HG03280 (cell line): ENCODE data around the gene ZNF273.
A peak's percentile ranks its signal among the peaks of the same experiment; 100 is the strongest.
"Not testable (repeated sequence)": the region's sequence is repeated elsewhere in the genome, so short reads cannot be mapped to it uniquely, and the experiment has no call there.

Experiments
- ATAC-seq: cut with Tn5 transposase; IDR thresholded peaks from one replicate; pipeline ENCODE4 v1.9.1; 2021; ENCODE audit warnings: mild to moderate bottlenecking, moderate library complexity; ENCODE audit not compliant: unreplicated experiment

Gene ZNF273

DNA sequence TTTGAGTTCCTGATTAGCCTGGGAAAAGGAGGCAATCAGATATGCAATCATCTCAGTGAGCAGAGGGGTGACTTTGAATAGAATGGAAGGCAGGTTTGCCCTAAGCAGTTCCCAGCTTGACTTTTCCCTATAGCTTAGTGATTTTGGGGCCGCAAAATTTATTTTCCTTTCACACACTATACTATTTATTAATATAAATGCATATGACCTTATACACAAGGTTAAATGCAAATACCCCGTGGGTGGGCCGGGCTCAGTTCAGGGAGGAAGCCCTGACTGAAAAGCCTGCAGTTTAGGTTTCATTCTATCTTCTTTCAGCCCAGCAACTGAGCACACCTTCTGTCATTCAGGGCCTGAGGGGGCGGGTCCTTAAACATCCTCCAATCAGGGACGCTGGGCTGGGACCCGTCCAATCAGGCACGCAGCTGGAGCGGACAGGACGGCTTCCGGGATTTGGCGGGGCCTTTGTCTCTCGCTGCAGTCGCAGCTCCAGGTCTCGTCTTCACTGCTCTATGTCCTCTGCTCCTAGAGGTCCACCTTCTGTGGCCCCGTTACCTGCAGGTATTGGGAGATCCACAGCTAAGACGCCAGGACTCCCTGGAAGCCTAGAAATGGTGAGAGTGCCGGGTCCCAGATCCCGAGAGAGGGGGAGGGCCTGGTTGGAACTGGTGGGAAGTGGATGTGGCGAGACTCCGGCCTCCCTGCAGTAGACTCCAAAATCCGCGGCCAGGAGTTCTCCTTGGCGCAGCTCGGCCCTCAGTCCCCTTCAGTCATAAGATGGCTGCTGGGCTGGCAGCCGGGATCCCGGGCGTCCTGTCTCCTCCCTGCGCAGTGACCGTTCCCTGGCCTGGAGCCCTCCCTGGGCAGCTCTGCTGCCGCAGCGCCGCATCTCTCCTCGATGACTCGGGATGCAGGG lies at the start of gene ZNF273:
Gene ZNF273 (plus strand): TSS at position 468 of the 916 bp plus-strand sequence. CDS start 45 bp downstream, at position 513.
- ATAC-seq: peak; percentile 99

DNA sequence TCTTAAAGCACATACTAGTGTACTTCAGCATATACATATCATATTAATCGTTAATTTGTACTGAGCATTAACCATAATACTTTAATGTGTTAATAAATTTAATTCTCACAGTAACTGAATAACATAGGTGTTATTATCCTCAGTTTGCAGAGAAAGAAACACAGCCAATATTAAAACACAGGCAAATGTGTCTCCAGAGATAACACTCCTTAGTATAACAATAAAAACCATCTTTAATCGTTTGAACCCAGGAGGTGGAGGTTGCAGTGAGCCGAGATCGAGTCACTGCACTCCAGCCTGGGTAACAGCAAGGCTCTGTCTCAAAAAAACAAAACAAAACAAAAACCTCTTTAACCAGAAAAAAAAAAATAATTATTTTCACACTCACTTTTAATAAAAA lies 49.4 kb upstream of the ZNF273 start:
- ATAC-seq: no peak

DNA sequence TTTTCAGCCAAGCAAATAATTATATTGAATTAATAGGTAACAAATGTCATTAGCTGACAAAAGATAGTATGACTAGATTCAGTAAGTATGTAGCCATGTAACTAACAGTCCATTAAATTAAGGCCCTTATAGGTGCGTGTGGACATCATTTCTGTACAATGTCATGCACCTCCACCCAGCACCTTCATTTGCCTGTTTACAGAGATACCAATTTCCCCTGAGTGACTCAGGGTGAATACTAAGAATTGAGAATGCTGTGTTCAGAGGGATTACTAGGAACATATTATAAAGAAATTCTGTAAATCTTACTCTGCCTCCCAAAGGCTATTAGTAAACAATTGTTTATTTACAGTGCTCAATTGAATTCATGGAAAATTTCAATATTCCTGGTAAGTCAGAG lies 48.1 kb upstream of the ZNF273 start:
- ATAC-seq: no peak

DNA sequence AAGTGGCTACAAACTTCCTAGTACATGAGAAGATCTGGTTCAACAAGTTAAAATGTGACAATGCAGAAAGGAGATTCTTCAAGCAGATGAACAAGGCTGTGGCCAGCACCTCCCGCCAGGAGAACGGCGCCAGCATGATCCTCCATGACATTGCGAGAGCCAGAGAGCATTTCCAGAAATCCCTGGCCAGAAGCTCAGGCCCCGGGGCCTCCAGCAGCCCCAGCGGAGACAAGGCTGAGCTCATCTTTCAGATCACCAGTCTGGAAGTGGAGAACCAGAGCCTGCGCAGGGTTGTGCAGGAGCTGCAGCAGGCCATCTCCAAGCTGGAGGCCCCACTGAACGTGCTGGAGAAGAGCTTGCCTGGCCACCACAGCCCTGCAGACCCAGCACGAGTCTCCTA lies 40.1 kb upstream of the ZNF273 start:
- no peak for ATAC-seq

DNA sequence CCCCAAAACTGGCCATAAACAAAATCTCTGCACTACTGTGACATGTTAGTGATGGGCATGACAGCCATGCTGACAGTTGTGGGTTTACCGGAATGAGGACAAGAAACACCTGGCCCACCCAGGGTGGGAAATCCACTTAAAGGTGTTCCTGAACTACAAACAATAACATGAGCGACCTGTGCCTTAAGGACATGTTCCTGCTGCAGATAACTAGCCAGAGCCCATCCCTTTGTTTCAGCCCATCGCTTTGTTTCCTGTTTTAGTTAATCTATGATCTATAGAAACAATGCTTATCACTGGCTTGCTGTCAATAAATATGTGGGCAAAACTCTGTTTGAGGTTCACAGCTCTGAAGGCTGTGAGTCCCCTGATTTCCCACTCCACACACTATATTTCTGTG lies 39.5 kb upstream of the ZNF273 start:
- ATAC-seq: not testable (repeated sequence)

DNA sequence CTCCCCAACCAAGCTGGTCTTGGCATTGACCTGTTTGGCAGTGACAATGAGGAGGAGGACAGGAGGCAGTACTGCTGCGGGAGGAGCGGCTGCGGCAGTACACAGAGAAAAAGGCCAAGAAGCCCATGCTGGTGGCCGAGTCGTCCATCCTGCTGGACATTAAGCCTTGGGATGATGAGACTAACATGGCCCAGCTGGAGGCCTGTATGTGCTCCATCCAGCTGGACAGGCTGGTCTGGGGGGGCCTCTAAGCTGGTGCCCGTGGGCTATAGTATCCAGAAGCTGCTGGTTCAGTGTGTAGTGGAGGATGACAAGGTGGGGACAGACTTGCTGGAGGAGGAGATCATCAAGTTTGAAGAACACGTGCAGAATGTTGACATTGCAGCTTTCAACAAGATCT lies 39.1 kb upstream of the ZNF273 start:
- ATAC-seq: no peak

DNA sequence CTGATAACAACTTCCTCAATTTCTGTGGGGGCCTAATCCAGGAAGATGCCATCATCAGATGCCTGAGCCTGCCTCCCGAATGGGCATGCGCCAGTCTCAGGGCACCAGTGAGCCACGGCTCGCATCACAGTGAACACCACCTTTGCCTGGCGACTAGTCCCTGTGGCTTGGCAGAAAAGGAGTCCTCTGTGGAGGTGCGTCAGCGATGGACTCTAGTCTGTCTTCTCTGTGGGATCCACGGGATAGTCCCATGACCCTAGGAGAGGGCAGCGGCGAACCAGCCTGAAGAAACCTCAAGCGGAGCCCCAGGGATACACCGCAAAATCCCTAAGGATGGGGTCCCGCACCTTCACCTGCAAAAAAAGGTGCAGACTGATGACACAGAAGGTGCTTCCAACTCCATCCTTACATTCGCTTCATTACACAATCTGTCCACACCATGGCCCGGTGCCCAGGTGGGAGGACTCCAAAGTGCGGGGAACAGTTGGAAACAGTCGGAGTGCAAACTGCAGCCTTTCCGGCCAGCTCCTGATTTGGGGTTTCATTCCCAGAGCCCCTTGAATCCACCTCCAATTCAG lies 35.1 kb upstream of the ZNF273 start:
- no peak for ATAC-seq

DNA sequence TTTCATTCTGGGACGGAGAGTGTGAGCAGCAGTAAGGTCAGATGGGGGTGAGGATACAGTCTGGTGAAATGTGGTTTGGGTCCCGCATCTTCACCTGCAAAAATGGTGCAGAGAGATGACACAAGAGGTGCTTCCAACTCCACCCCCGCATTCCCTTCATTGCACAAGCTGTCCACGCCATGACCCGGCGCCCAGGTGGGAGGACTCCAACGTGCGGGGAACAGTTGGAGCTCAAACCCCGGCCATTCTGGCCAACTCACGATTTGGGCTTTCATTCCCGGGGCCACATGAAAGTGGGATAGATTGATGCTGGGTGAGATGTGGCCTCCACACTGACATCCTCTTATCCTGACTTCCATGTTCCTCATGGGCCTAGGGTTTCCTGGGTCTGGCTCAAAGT lies 34.6 kb upstream of the ZNF273 start:
- ATAC-seq: no peak

DNA sequence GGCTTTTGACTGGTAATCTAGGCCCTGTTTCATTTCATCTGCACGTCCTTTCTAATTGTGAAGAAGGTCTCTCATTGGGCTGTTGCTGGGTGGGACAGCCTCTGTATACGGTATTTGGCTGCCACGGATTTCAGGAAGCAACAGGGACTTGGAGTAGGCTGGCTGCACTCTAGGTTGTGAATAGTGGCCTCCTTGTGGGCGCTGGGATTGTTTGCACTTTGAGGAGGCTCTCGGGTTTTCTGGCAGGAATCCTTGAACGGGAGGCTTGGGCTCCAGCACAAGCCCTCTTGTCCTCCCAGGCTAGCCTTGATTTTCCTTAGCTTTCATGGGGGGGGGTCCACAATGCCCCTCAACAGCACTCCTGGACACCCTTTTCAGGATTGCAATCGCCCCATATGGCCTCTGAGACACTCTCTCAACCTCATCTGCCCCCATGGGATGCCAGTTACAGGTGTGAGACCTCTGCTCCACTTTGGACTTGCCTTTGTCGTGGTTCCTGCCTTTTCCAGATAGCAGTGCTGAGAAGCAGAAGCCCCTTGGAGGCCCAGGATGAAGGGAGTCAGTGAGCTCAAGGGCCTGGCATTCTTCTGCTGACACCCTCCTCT lies 33.9 kb upstream of the ZNF273 start:
- ATAC-seq: no peak

DNA sequence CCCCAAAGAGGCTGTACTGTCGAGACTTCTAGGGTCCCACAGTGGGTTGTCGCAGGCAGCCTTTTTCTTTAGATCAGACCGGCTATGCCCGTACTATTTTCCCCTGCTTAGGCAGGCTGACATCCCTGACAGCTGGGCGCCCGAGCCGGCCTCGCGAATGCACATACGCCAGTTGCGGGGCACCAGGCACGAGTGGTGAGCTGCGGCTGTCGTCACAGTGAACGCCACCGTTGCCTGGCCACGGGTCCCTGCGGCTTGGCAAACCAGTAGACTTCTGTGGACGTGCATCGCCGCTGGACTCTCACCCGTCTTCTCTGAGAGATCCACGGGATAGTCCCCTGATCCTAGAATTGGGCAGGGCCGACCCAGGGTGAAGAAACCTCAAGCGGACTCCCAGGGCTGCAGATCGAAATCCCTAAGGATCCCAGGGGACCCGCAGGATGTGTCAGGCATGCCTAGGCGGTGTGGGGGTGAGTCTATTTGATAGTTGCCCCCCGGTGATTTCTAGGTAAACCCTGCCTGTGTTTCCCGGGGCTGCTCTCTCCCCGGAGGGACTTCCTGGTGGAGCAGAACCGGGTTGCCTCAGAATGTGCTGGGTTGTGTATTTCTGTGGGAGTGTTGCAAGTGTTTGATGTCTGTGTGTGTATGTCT lies 33.0 kb upstream of the ZNF273 start:
- no peak for ATAC-seq

DNA sequence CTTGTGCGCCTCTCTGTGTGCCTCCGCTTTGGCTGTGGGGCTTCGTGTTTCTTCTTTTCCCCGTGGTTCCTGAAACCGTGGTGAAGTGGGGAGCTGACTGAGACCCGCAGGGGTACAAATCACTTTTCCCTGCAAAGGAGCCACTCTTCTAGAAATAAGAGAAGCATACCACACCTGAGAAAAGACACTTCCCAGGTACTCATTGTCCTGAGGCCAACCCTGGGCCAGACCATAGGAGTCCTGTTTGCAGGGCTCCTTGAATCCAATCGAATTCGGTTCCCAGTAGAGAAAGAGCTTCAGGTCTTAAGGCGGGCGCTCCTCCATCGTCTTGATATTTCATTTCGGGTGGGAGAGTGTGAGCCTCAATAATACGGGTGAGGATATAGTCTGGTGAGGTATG lies 32.4 kb upstream of the ZNF273 start:
- ATAC-seq: no peak

DNA sequence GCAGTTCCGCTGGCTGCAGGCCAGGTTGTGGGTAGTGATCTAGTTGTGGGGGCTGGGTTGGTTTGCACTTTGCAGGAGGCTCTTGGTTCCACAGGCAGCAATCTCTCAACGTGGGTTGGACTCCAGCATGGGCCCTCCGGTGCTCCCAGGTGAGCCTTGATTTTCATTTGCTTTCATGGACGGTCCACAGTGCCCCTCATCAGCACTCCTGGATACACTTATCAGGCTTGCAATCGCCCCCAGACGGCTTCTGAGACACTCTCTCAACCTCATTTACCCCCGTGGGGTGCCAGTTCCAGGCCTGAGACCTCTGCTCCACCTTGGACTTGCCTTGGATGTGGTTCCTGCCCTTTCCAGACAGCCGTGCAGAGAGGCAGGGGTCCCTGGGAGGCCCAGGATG lies 31.3 kb upstream of the ZNF273 start:
- ATAC-seq: no peak

DNA sequence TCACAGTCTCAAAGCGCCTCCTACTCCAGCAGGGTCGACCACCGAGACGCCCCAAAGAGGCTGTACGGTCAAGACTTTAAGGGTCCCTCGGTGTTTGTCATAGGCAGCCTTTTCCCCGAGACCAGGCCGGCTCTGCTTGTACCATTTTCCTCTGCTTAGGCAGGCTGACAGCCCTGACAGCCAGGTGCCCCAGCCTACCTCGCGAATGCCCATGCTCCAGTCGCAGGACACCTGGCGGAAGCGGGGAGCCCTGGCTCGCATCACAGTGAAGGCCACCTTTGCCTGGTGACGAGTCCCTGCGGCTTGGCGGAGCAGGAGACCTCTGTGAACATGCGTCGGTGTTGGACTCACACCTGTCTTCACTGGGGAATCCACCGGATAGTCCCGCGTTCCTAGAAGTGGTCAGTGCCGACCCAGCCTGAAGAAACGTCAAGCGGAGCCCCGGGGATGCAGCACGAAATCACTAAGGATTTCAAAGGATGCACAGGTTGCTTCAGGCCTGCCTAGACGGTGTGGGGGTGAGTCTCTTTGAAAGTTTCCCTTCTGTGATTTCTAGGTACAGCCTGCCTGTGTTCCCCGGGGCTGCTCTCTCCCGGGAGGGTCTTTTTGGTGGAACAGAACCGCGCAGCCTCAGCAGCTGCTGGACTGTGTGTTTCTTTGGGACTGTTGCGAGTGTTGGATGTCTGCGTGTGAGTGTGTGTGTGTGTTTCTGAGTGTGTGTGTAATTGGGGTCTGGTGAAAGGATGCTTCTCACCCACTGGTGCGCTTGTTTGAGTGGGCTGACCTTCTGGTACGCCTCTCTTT lies 30.5 kb upstream of the ZNF273 start:
- ATAC-seq: no peak

DNA sequence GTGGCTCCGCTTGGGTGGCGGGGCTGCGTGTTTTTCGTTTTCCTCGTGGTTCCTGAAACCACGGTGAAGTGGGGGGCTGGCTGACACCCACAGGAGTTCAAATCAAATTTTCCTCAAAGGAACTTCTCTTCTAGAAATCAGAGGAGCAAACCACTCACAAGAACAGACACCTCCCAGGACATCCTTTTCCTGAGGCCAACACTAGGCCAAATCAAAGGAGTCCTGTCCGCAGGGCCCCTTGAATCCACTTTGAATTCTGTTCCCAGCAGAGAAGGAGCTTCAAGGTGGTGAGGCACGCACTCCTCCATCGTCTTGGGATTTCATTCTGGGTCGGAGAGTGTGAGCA lies 29.9 kb upstream of the ZNF273 start:
- ATAC-seq: no peak

DNA sequence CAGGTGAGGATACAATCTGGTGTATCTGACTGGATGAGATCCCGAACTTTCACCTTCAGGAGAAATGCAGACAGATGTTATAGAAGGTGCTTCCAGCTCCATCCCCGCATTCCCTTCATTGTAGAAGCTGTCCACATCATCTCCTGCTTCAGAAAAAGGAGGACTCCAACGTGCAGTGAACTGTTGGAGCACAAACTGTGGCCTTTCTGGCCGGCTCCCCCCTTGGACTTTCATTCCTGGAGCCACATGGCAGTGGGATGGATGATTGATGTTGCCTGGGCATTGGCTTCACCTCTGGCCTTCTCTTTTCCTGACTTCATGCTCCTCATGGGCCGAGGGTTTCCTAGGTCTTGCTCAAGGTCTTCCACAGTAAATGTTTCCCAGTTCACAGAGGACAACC lies 29.6 kb upstream of the ZNF273 start:
- ATAC-seq: no peak

DNA sequence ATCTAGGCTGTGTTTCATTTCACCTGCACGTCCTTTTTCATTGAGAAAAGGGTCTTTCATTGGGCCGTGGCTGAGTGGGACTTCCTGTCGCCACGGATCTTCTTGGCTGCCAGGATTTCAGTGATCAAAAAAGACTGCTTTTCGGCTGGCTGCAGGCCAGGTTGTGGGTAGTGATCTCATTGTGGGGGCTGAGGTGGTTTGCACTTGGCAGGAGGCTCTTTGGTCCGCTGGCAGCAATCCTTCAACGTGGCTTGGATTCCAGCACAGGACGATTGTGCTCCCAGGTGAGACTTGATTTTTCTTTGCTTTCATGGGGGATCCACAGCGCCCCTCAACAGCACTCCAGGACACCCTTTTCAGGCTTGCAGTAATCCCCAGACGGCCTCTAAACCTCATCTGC lies 29.0 kb upstream of the ZNF273 start:
- no peak for ATAC-seq

DNA sequence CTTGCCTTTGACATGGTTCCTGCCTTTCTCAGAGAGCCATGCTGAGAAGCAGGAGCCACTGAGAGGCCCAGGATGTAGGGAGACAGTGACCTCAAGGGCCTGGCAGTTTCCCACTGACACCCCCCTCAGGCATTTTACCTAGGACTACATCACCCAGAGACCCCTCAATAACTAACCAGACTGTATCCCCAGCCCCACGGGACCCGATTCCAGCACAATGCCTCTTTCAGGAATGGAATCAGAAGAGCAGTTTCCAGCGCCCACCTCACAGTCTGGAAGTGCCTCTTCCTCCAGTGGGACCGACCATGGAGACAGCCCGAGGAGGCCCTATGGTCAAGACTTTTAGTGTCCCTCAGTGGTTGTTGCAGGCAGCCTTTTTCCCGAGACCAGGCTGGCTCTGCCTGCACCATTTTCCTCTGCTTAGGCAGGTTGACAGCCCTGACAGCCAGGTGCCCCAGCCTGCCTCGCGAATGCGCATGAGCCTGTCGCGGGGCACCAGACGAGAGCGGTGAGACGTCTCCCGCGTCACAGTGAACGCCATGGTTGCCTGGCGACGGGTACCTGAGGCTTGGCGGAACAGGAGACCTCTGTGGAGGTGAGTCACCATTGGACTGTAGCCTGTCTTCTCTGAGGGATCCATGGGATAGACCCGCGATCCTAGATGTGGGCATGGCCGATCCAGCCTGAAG lies 28.4 kb upstream of the ZNF273 start:
- ATAC-seq: no peak

DNA sequence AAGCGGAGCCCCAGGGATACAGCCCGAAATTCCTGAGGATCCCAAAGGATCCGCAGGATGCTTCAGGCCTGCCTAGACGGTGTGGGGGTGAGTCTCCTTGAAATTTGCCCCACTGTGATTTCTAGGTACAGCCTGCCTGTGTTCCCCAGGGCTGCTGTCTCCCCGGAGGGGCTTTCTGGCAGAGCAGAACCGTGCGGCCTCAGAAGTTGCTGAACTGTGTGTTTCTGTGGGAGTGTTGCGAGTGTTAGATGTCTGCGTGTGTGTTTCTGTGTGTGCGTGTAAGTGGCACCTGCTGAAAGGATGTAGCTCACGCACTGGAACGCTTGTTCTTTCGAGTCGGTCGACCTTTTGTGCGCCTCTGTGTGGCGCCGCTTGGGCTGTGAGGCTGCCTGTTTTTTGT lies 27.8 kb upstream of the ZNF273 start:
- no peak for ATAC-seq

DNA sequence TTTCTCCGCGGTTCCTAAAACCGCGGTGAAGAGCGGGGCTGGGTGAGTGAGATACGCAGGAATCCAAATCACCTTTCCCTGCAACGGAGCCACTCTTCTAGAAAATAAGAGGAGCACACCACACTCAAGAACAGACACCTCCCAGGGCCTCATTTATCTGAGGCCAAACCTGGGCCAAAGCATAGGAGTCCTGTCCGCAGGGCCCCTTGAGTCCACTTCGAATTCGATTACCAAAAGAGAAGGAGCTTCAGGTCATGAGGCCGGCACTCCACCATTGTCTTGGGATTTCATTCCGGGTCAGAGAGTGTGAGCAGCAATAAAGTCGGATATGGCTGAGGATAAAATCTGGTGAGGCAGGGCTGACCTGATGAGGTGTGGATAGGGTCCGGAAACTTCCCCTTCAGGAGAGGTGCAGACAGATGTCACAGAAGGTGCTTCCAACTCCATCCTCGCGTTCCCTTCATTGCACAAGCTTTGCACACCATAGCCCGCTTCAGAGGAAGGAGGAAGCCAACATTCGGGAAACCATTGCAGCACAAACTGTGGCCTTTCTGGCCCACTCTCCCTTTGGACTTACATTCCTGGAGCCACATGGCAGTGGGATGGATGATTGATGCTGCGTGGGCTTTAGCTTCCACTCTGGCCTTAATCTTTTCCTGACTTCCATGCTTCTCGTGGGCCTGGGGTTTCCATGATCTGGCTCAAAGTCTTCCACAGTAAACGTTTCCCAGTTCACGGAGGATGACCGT lies 27.2 kb upstream of the ZNF273 start:
- no peak for ATAC-seq
